Brain microvascular endothelial cell (primary cell): ENCODE data around the gene OR51B4.

Experiments
- DNase-seq: peaks from one replicate; pipeline ENCODE4 v3.0.0-alpha.2; 2020
- H3K27ac ChIP-seq: fragments of 250-450 bp; sonication (Bioruptor Pico); 2 replicates; pipeline ENCODE4 v1.5.1; 2020; ENCODE audit warnings: mild to moderate bottlenecking, moderate library complexity
- H3K27me3 ChIP-seq: fragments of 250-450 bp; sonication (Bioruptor Pico); replicated peaks from 2 replicates; pipeline ENCODE4 v1.5.1; 2020; ENCODE audit warnings: mild to moderate bottlenecking
- H3K36me3 ChIP-seq: fragments of 250-450 bp; sonication (Bioruptor Pico); replicated peaks from 2 replicates; pipeline ENCODE4 v1.5.1; 2020; ENCODE audit warnings: mild to moderate bottlenecking
- H3K4me3 ChIP-seq: 2 replicates; pipeline ENCODE4 v1.5.1; 2011; ENCODE audit warnings: low read depth, mild to moderate bottlenecking, control low read depth, low read length, moderate library complexity
- CTCF ChIP-seq: IDR thresholded peaks from 2 replicates; pipeline ENCODE4 v1.5.1; 2011; ENCODE audit warnings: low read depth, mild to moderate bottlenecking, moderate library complexity, low read length, control low read depth, inconsistent platforms; ENCODE audit errors: missing control alignments
- in situ Hi-C: cut with HindIII; loops from 2 replicates; pipeline ENCODE4 v1.10.0; 2017; ENCODE audit warnings: low sequenced_read_pairs, low pct_ligation_motif_present

The OR51B4 gene

GRCh38 chr11:5286351-5286750 is 15.4 kb downstream of the OR51B4 start:
- in situ Hi-C loops = no loop called here
- H3K27ac ChIP-seq = no peak overlapping the region

GRCh38 chr11:5285703-5286340 is 15.9 kb downstream of the OR51B4 start:
- in situ Hi-C loops = no loop called here
- TF ChIP-seq CTCF = no peak
- no peak for DNase-seq

More at GRCh38 chr11:5286351-5286750, 15.4 kb downstream of the OR51B4 start:
- H3K4me3 ChIP-seq = no peak overlapping the region
- no peaks in the 10 kb centered on the region for H3K36me3 ChIP-seq
- TF ChIP-seq CTCF = no peak
- DNase-seq = no peak
- H3K27me3 ChIP-seq = no peaks in the 10 kb centered on the region

GRCh38 chr11:5284637-5285036 is 17.1 kb downstream of the OR51B4 start:
- Histone ChIP-seq H3K4me3 (no peak overlapping the region), H3K27ac (no peak overlapping the region), H3K36me3 (no peaks in the 10 kb centered on the region), H3K27me3 (no peaks in the 10 kb centered on the region)
- in situ Hi-C loops = no loop called here
- TF ChIP-seq CTCF = no peak
- DNase-seq = no peak

More at GRCh38 chr11:5285703-5286340, 15.9 kb downstream of the OR51B4 start:
- Histone ChIP-seq H3K4me3 (no peak overlapping the region), H3K36me3 (no peaks in the 10 kb centered on the region), H3K27ac (no peak overlapping the region), H3K27me3 (no peaks in the 10 kb centered on the region)

GRCh38 chr11:5283882-5284281 is 17.9 kb downstream of the OR51B4 start:
- no peak for DNase-seq
- no peaks in the 10 kb centered on the region for H3K27me3 ChIP-seq
- no peak overlapping the region for H3K27ac ChIP-seq
- no peak for TF ChIP-seq CTCF
- in situ Hi-C loops = no loop called here
- no peak overlapping the region for H3K4me3 ChIP-seq
- no peaks in the 10 kb centered on the region for H3K36me3 ChIP-seq

GRCh38 chr11:5283086-5283485 is 18.7 kb downstream of the OR51B4 start:
- no peak for DNase-seq
- in situ Hi-C loops = no loop called here
- Histone ChIP-seq H3K27me3 (no peaks in the 10 kb centered on the region), H3K4me3 (no peak overlapping the region), H3K27ac (no peak overlapping the region), H3K36me3 (no peaks in the 10 kb centered on the region)
- TF ChIP-seq CTCF = no peak

- H3K4me3 ChIP-seq = no peak overlapping the region
- H3K27me3 ChIP-seq = no peaks in the 10 kb centered on the region
- H3K36me3 ChIP-seq = no peaks in the 10 kb centered on the region
- no peak for DNase-seq
- in situ Hi-C loops = no loop called here
- no peak for TF ChIP-seq CTCF
- no peak overlapping the region for H3K27ac ChIP-seq
Observed at GRCh38 chr11:5282628-5283027, 19.1 kb downstream of the OR51B4 start.
